HG03064 (cell line): ENCODE measurements around the gene FAM167B.
"Not testable (repeated sequence)": the region's sequence is repeated elsewhere in the genome, so short reads cannot be mapped to it uniquely, and the experiment has no call there.

Source experiments
- ATAC-seq: cut with Tn5 transposase; IDR thresholded peaks from one replicate; pipeline ENCODE4 v1.9.1; 2021; ENCODE audit warnings: low read depth; ENCODE audit not compliant: unreplicated experiment

FAM167B gene

GRCh38 chr1:32255072-32256071 lies 8.3 kb downstream of the FAM167B start:
- no peak for ATAC-seq

DNA sequence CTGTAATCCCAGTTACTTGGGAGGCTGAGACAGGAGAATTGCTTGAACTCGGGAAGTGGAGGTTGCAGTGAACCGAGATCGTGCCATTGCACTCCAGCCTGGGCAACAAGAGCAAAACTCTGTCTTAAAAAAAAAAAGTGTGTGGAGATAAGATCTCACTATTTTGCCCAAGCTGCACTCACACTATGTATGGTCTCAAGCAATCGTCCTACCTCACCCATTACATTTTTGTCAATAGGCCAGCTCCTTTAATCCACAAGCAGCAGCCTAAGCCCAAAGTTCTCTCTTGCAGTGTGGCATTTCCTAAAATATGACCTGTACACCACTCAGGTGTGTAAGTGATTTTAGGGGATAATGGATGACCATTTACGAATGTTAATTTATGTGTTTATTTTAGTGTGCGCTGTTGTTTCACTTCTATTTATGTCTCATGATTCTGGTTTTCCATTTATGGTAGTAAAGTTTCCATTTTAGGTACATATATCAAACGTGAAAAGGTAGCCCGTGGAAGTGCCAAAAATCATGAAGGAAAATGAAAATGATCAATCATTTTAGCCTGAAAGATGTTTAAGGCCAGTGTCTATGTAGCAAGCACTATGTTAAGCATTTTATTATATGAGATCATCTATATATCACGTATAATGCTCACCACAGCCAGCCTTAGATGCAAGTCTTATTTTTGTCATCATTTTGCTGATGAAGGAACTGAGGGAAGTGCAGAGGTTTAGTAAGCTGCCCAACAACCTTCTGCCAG lies 9.6 kb downstream of the FAM167B start:
- no peak for ATAC-seq

- no peak for ATAC-seq
These were observed 10.1 kb downstream of the FAM167B start for GRCh38 chr1:32257227-32257508.

DNA sequence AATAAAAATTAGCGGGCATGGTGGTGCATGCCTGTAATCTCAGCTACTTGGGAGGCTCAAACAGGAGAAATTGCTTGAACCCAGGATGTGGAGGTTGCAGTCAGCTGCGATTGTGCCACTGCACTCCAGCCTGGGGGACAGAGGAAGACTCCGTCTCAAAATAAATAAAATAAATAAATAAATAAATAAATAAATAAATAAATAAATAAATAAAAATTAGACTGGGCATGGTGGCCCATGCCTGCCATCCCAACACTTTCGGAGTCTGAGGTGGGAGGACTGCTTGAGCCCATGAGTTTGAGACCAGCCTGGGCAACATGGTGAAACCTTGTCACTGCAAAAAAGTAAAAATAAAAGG lies 16.2 kb downstream of the FAM167B start:
- not testable (repeated sequence) for ATAC-seq

GRCh38 chr1:32263744-32264143 lies 16.7 kb downstream of the FAM167B start:
- ATAC-seq: no peak

- ATAC-seq: no peak
These were observed 18.8 kb downstream of the FAM167B start for GRCh38 chr1:32265846-32266245.

GRCh38 chr1:32266921-32267591 lies 20.0 kb downstream of the FAM167B start:
- ATAC-seq: no peak

- ATAC-seq: no peak
These were observed 22.7 kb downstream of the FAM167B start for GRCh38 chr1:32269744-32270143.

DNA sequence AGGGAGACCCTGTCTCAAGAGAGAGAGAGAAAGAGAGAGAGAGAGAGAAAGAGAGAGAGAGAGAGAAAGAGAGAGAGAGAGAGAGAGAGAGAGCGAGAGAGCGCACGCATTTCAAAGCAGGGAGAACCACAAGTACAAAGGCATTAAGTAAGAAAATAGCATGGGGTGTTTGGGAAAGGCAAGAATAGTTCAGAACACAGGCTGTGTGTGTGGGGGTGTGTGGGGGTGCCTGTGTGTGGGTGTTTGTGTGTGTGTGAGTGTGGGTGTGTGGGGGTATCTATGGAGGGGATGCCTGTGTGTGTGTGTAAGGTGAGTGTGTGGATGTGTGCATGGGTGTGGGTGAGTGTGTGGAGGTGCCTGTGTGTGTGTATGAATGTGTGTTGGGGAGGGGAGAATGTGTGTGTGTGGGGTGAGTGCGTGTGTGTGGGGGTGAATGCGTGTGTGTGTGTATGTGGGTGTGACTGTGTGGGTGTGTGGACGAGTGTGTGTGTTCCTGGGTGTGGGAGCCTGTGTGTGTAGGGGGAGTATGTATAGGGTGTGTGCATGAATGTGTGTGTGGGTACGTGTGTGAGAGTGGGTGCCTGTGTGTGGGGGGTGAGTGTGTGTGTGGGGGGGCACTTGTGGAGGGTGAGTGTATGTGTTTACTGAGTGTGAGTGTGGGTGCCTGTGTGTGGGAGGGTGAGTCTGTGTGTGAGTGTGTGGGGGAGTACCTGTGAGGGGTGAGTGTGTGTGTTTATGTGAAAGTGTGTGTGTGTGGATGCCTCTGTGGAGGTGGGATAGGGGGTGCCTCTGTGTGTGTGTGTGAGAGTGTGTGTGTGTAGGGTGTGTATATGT lies 25.8 kb downstream of the FAM167B start:
- no peak for ATAC-seq

- no peak for ATAC-seq
These were observed 26.6 kb downstream of the FAM167B start for GRCh38 chr1:32273391-32274208.

- no peak for ATAC-seq
These were observed 27.8 kb downstream of the FAM167B start for GRCh38 chr1:32274646-32275340.

DNA sequence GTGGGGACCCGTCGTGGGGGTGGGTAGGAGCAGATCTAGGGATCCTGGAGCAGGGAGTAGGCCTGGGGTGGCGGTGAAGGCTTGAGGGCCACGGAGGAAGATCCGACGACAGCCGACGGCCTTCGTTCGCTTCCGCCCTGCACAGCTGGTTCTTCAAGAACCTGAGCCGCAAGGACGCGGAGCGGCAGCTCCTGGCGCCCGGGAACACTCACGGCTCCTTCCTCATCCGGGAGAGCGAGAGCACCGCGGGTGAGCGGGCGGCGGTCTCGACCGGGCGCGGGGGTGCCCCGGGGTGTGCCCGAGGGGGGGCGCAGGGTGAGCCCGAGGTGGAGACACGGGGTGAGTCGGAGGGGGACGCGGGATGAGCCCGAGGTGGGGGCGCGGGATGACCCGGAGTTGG lies 28.4 kb downstream of the FAM167B start:
- no peak for ATAC-seq

GRCh38 chr1:32276032-32276782 lies 29.2 kb downstream of the FAM167B start:
- no peak for ATAC-seq

GRCh38 chr1:32284777-32285176 lies 37.8 kb downstream of the FAM167B start:
- not testable (repeated sequence) for ATAC-seq

DNA sequence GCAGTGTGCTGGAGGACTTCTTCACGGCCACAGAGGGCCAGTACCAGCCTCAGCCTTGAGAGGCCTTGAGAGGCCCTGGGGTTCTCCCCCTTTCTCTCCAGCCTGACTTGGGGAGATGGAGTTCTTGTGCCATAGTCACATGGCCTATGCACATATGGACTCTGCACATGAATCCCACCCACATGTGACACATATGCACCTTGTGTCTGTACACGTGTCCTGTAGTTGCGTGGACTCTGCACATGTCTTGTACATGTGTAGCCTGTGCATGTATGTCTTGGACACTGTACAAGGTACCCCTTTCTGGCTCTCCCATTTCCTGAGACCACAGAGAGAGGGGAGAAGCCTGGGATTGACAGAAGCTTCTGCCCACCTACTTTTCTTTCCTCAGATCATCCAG lies 38.6 kb downstream of the FAM167B start:
- no peak for ATAC-seq

- no peak for ATAC-seq
These were observed 39.7 kb downstream of the FAM167B start for GRCh38 chr1:32286763-32287162.

GRCh38 chr1:32289256-32289655 lies 42.2 kb downstream of the FAM167B start:
- ATAC-seq: no peak

DNA sequence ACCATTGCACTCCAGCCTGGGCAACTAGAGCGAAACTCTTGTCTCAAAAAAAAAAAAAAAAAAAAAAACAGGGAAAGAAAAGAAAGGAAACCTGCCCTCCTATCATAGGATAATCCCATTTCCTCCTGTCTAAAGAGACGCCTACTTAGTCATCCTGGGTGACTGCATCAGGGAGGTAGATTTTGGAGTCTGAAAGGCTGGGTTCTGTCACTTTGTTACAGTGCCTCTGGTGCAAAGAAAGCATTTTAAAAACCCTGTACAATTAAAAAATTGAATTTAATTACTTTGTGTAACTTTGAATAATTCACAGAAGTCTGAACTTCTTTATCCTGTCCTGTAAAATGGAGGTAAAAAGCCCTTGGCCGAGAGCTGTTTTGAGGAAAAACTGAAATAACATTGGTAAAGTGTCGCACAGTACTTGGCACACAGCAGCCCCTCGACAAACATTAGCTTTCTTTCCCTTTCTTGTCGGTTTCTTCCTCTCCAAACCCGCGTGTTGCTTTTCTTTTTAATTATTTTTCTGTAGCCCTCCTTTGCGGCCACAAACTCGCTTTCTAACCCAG lies 44.2 kb downstream of the FAM167B start:
- no peak for ATAC-seq
